HG03108 (cell line): ENCODE data around the gene FARS2.
"Not testable (repeated sequence)": the region's sequence is repeated elsewhere in the genome, so short reads cannot be mapped to it uniquely, and the experiment has no call there.

Source experiments
- ATAC-seq: cut with Tn5 transposase; IDR thresholded peaks from one replicate; pipeline ENCODE4 v1.9.1; 2021; ENCODE audit warnings: moderate library complexity; ENCODE audit not compliant: unreplicated experiment

The FARS2 gene

GRCh38 chr6:5656226-5656625, 394.9 kb downstream of the FARS2 start:
- ATAC-seq, result no peak

GRCh38 chr6:5656695-5657094, 395.4 kb downstream of the FARS2 start:
- ATAC-seq, result not testable (repeated sequence)

DNA sequence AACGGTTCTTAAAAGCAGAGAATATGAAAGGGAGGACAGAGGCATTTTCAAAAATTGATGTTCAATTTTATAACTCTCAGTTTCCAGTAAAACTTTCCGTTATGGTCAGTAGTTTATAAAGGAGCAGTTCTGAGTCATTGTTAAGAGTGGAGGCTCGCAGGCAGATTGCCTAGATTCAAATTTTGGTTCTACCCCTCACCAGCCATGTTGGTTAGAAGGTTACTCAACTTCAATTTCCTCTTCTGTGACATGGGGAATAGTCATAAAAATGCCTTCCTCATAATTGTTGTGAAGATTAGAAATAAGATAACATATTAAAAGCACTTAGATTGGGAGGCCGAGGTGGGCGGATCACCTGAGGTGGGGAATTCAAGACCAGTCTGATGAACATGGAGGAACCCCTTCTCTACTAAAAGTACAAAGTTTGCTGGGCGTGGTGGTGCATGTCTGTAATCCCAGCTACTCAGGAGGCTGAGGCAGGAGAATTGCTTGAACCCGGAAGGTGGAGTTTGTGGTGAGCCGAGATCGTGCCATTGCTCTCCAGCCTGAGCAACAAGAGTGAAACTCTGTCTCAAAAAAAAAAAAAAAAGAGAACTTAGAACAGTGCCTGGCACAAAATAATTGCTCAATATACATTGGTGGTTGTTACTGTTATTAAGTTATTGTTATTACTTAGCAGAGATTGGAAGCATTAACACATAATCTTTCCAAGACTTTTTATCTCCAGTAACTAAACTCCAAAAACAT, 396.5 kb downstream of the FARS2 start:
- no peak for ATAC-seq

DNA sequence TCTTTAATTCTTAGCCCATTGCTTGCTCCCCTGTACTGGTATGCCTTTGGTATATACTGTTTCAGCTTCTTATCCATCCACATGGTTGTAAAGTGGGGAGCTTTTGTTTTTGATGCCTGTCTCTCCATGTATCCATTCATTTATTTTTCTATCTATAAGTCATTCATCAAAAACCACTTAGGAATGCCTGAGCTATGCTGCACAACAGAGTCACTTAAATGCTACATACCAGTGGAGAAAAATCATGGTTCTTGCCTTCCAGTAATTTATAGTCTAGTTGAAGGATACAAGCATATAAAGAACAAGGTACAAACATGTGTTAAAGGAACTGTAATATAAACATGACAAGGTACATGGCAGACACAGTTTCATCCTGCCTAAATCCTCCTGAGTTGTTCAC, 398.2 kb downstream of the FARS2 start:
- ATAC-seq, result no peak

DNA sequence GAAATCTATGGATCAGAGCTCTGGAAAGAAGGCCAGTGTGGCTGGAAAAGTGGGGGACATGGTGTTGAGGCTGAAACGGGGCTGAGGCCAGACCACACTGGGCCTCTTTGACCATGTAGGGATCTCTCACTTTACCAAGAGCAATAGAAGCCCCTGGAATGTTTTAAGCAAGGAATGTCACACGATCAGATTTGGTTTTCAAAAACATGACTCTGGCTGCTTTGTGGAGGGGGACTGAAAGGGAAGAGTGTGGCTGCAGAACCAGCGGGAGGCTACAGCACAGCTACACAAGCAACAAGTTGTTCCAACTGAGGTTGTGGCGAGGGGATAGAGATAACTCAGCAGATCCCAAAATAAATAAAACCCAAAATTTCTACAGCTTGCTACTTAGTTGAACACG, 399.5 kb downstream of the FARS2 start:
- no peak for ATAC-seq

GRCh38 chr6:5662797-5663196, 401.5 kb downstream of the FARS2 start:
- ATAC-seq, result no peak

DNA sequence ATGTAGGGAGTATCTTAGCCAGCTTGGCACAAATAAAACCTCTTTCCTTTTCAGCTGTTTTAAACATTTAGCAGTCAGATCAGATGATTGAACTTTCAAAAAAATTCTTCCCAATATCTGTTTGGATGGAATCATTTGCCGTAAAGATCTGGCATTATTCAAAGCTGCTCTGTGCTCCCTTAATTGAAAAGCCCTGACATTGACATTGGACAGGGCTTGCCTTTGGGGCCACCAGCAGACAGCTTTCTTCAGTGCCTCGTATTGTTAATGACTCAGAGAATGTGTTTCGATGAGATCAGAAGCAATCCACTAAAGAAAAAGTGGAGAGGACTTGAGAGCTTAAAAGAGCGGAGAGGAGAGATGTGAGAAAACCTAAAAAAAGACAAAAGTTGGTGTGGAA, 401.9 kb downstream of the FARS2 start:
- ATAC-seq, result no peak

GRCh38 chr6:5663739-5664138, 402.4 kb downstream of the FARS2 start:
- no peak for ATAC-seq

GRCh38 chr6:5664149-5664548, 402.8 kb downstream of the FARS2 start:
- ATAC-seq, result no peak

DNA sequence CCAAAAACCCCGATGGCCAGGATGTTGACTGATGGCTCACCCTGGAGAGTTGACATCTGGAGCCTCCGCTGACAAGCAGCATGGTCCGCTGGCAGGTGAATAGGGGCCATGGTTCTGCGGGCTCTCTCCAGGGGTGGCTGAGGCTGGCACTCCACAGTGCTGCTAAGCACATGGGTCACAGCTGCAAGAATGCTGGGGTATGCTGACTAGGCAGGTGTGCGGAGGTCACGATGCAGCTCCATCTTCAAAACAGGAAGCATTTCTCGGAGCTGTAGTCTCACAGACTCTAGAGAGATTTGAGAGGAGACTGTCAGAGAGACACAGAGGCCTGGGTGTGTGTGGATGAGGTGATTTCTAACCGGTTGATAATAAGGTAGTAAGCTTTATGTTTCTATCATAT, 403.9 kb downstream of the FARS2 start:
- peak; percentile 54 for ATAC-seq

- no peak for ATAC-seq
Observed at GRCh38 chr6:5665667-5666066, 404.4 kb downstream of the FARS2 start.

GRCh38 chr6:5666695-5667094, 405.4 kb downstream of the FARS2 start:
- ATAC-seq, result no peak

GRCh38 chr6:5667737-5668136, 406.4 kb downstream of the FARS2 start:
- ATAC-seq, result no peak

DNA sequence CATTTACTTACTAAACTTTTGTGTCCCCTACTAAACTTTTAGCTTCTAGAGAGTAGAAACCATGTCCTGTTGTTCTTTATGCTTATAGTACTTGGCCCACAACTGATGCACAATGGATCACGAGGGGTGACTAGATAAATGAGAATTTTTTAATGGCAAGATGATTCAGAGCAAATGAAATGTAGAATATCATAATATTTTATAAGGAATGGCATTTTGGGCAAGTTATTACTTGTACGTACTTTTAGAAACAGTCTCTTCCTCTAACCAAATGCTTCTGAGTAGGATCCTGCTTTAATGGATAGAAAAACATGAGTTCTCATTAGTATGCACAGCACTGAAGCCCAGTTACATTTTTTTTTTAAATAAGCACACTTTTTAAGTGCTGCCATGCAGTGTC, 409.1 kb downstream of the FARS2 start:
- ATAC-seq, result no peak

DNA sequence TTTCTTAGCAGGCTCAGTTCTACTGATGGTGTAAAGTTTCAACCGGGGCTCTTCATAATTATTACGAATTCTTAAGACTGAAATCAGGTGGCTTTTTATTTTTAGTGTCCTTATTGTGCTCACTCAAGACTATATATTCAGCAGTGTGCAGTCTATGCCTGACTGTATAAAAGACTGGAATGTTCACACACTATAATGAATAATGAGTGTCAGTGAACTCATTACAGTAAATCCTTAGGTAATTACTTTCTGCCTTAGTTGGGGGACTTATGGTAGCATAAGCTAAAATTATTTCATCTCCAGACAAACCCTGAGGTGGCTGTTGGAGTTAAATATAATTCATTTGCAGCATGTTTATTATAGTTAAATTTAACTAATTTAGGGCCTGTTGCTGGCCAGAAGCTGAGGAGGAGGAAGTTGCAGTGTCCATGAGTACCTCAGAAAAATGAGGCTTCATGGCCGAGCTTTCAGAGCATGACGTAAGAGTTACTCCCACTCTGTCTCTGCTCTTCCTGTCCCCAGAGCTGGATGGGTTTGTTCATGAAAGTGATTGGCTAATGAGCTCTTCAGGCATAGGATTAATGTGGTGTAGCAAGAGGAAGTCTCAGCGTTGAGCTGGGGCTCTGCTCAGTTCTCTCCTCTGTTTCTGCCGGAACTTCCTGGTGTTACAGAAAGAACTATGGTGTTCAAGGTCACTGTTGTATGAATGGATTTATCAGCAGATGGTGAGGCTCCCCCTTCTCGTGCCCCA, 409.7 kb downstream of the FARS2 start:
- no peak for ATAC-seq

DNA sequence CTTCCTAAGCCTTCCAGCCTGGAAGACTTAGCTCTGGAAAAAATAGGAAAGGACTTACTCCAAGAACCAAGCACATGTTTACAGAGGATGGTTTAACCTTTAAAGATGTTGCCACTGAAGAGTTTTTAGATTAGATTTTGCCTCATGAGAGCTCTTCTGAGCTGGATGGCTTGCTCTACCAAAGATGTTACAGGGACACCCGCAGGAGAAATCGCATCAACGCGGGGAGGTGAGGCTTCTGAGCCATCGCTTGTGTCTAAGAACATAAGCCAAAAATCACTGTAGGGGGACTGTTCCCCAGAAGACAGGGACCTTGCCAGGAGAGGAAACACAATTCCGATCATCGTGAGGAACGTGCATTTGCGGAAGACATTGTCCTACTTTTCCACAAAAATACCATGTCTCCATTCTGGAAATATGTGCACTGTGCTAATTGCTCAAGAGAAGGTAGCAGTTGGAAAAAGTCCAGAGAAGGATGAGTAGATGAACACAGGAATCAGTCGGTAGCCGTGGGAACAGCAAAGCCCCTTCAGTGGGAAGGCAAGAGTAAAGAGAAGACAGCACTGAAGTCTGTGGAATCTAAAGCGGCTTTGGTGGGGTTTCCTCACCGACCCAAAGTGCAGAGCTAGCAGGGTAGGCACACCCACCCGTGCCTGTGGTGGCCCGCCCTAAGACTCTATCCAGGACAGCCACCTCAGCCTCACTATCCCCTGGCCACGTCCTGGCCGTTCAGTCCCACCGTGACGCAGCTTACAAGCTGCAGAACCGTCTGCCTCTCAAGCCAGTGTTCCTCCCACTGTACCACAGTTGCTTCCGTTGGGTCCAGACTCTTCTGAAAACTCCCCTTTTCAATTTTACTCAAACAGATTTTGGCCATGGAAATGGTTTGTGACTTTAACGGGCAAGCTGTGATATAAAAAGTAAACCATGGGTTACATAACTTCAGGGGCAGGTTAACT, 410.6 kb downstream of the FARS2 start:
- no peak for ATAC-seq

- ATAC-seq, result no peak
Observed at GRCh38 chr6:5672581-5673011, 411.3 kb downstream of the FARS2 start.

DNA sequence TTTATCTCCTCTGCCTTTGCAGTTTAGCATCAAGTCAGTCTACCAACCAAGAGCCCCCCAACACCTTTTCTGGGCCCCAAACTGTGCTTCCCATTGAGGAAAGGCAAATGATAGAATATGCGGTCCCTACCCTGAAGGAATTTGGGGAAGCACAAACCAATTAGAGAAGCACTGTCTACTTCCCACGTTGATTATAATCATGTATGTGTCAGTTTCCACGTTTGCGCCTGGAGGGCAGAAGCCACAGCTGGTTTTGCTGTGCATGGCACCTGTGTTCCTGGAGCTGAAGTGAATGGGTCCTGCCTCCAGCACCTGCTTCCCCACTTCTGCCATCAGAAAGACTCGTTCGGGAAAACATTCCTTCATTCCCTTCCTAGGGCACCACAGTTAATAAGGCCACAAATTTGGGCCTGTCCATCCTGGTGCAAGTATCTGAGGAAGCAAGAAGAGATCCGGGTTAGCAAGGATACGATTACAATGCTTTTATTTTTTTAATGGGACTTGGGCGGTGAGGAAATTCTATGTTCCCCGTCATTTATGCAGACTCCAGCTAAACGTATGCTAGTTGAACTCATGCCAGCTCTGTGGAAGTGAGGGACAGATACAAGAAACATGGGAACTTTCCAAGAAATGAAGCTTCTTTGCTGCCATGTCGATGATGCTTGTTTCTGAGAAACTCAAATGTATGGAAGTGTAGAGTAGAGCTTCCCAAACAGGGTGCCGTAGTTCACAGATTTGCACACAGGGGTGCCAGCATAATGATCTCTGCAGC, 411.9 kb downstream of the FARS2 start:
- ATAC-seq, result no peak

- ATAC-seq, result no peak
Observed at GRCh38 chr6:5674141-5674540, 412.8 kb downstream of the FARS2 start.

DNA sequence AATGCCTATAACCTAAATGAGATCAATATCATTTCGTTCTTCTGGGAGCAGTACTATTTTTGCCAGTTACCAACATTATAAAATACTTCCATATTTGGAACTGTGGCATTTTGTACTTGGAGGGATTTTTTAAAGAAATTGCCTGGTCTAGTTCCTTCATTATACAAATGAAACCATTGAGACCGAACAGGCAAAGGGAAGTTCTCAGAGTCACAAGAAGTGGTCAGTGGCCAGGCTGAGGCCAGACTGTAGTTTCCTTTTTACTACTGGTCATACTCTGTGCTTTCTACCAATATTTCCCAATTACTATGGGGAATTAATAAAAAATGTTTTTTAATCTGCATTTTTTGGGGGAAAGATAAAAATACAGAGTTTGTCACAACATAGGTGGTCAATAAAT, 413.4 kb downstream of the FARS2 start:
- no peak for ATAC-seq

DNA sequence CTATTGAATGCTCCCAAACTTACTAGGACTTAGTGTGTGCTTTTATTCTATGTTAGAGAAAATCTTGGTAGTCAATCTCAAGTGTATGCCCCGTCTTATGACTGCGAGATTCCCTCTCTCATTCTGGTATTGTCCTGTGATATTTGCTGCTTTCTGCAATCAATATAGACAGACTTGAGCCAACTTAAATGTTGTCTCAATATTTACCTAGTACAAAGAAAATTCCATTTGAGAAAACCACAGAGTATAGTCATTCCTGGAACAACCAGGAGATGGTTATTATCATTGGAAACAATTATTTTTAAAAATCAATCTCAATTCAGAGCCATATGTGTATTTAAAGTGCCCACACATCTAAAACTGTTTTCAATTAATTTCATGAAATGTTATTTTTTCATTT, 415.4 kb downstream of the FARS2 start:
- no peak for ATAC-seq
